ENCODE results near the gene SLC38A7. TPM values are rescaled to one million over a fixed set of nuclear protein-coding genes. Genes with fewer than 3 reads are reported as not detected.
"Not testable (repeated sequence)": the region's sequence is repeated elsewhere in the genome, so short reads cannot be mapped to it uniquely, and the experiment has no call there.

Gene SLC38A7
- total RNA-seq, 1 donor from 2014 or later = 18.7 TPM

- intact Hi-C loops (cut with DNase I) = no loop called here
- Histone ChIP-seq H3K27ac (no peak overlapping the region), H3K4me3 (no peak overlapping the region), H3K9me3 (no peaks in the 10 kb centered on the region), H3K36me3 (no peaks in the 10 kb centered on the region), H3K27me3 (no peaks in the 10 kb centered on the region), H3K4me1 (no peaks in the 10 kb centered on the region)
- no peak for TF ChIP-seq CTCF (IDR thresholded peaks at IDR 0.05)
- TF ChIP-seq POLR2AphosphoS5 (IDR thresholded peaks at IDR 0.05; ENCODE audit: insufficient read depth in 1 of 2, low read depth in 1 of 2) = no peak
- TF ChIP-seq POLR2A (IDR thresholded peaks at IDR 0.05) = no peak
- DNase-seq (ENCODE audit: extremely low spot score in 2 of 2) = no peak
Observed at GRCh38 chr16:58644108-58644507, 40.5 kb downstream of the SLC38A7 start.

DNA sequence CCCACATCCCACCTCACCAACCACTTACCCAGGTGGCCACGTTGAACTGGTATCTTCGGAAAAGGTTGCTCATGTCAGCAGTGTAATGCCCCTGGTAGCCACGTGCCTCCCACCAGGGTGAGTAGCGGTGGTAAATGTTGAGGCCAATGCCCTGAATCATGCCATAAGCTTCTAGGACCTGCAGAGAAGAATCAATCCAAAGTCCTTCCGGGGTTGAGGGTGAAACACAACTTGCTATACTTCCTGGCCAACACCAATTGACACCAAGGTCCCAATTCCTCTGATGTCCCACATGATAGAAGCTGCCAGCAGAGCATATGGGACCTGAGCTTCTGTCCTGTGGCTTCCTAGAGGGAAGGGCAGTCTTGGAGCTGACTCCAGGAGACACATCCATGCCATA, 43.6 kb downstream of the SLC38A7 start:
- Histone ChIP-seq H3K9me3 (no peaks in the 10 kb centered on the region), H3K36me3 (no peaks in the 10 kb centered on the region), H3K4me3 (no peak overlapping the region), H3K27ac (no peak overlapping the region), H3K27me3 (no peaks in the 10 kb centered on the region), H3K4me1 (peaks cover 6% of the 10 kb centered on the region)
- no peak for TF ChIP-seq POLR2AphosphoS5 (IDR thresholded peaks at IDR 0.05; ENCODE audit: insufficient read depth in 1 of 2, low read depth in 1 of 2)
- TF ChIP-seq POLR2A (IDR thresholded peaks at IDR 0.05) = no peak
- no peak for TF ChIP-seq CTCF (IDR thresholded peaks at IDR 0.05)
- intact Hi-C loops (cut with DNase I) = no loop called here
- DNase-seq (ENCODE audit: extremely low spot score in 2 of 2) = no peak

DNA sequence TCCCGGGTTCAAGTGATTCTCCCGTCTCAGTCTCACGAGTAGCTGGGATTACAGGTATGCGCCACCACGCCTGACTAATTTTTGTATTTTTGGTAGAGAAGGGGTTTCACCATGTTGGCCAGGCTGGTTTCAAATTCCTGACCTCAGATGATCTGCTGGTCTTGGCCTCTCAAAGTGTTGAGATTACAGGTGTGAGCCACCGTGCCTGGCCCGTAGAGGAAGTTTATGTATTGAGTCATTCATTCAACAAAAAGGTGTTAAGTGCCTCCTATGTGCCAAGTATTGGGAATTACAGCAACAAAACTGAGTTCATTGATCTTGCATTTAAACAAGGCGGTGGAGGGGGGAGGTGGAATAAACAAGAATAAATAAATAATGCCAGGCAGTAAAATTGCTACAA, 44.7 kb downstream of the SLC38A7 start:
- Histone ChIP-seq H3K9me3 (no peaks in the 10 kb centered on the region), H3K4me1 (peaks cover 6% of the 10 kb centered on the region), H3K27me3 (no peaks in the 10 kb centered on the region), H3K4me3 (no peak overlapping the region), H3K27ac (no peak overlapping the region), H3K36me3 (no peaks in the 10 kb centered on the region)
- intact Hi-C loops (cut with DNase I) = loop anchor here (10.0 kb wide), 1 partner anchor 125 kb away; the partner anchor contains the start of gene SETD6
- TF ChIP-seq POLR2AphosphoS5 (IDR thresholded peaks at IDR 0.05; ENCODE audit: insufficient read depth in 1 of 2, low read depth in 1 of 2) (no peak), CTCF (IDR thresholded peaks at IDR 0.05) (no peak), POLR2A (IDR thresholded peaks at IDR 0.05) (no peak)
- no peak for DNase-seq (ENCODE audit: extremely low spot score in 2 of 2)

DNA sequence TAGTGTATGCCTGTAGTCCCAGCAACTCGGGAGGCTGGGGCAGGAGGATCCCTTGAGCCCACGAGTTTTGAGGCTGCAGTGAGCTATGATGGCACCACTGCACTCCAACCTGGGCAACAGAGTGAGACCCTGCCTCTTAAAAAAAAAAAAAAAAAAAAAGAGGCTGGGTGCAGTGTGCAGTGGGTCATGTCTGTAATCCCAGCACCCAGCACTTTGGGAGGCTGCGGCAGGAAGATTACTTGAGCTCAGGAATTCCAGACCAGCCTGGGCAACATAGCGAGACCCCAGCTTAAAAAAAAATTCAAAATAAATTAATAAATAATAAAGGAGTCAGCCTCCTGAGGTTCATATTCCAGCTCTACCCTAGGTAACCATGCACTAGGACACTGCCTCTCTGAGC, 45.3 kb downstream of the SLC38A7 start:
- Histone ChIP-seq H3K27me3 (no peaks in the 10 kb centered on the region), H3K4me1 (peaks cover 6% of the 10 kb centered on the region), H3K27ac (no peak overlapping the region), H3K4me3 (no peak overlapping the region), H3K36me3 (no peaks in the 10 kb centered on the region), H3K9me3 (no peaks in the 10 kb centered on the region)
- intact Hi-C loops (cut with DNase I) = loop anchor here (10.0 kb wide), 1 partner anchor 124 kb away; the partner anchor contains the start of gene SETD6
- TF ChIP-seq POLR2A (IDR thresholded peaks at IDR 0.05) (no peak), POLR2AphosphoS5 (IDR thresholded peaks at IDR 0.05; ENCODE audit: insufficient read depth in 1 of 2, low read depth in 1 of 2) (no peak), CTCF (IDR thresholded peaks at IDR 0.05) (no peak)
- DNase-seq (ENCODE audit: extremely low spot score in 2 of 2) = no peak

DNA sequence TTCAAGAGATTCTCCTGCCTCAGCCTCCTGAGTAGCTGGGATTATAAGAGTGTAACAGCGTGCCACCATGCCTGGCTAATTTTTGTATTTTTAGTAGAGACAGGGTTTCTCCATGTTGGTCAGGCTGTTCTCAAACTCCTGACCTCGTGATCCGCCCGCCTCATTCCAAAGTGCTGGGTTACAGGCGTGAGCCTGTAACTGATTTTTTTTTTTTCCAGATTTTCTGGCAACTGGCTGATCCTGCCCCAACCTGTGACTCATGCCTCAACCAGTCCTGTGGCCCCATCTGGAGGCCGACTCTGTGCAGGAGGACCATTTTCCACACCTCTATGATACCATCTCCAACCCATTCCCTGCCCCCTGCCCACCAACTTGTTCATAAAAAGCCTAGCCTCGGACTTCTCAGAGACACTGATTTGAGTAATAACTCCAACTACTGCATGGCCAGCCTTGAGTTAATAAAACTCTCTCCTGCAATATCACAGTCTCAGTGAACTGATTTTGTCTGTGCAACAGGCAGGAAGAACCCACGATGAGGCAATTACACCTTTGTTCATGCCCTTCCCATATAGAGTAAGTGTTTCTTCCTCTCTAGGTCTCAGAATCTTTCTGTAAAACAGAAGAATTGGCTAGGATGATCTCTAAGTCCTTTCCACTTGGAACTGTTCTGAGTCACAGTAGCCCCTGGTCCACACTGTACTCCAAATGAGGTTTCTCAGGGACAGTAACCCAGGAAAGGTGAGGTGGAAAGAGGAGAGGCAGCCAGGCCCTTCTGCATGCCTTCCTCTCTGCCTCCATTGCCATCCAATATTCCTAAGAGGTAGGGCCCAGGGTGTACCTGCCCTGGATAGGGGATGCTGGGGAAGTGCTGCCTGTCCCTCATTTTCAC, 46.2 kb downstream of the SLC38A7 start:
- Histone ChIP-seq H3K27me3 (no peaks in the 10 kb centered on the region), H3K36me3 (no peaks in the 10 kb centered on the region), H3K4me3 (no peak overlapping the region), H3K4me1 (peaks cover 6% of the 10 kb centered on the region), H3K27ac (no peak overlapping the region), H3K9me3 (no peaks in the 10 kb centered on the region)
- no peak for DNase-seq (ENCODE audit: extremely low spot score in 2 of 2)
- TF ChIP-seq POLR2A (IDR thresholded peaks at IDR 0.05) (no peak), CTCF (IDR thresholded peaks at IDR 0.05) (no peak), POLR2AphosphoS5 (IDR thresholded peaks at IDR 0.05; ENCODE audit: insufficient read depth in 1 of 2, low read depth in 1 of 2) (peak; percentile 15 to 31)
- intact Hi-C loops (cut with DNase I) = loop anchor here (10.0 kb wide), 1 partner anchor 124 kb away; the partner anchor contains the start of gene SETD6

GRCh38 chr16:58637021-58637420, 47.5 kb downstream of the SLC38A7 start:
- not testable (repeated sequence) for H3K27me3 ChIP-seq; H3K4me3 ChIP-seq; H3K27ac ChIP-seq; H3K4me1 ChIP-seq; H3K36me3 ChIP-seq; H3K9me3 ChIP-seq; DNase-seq (ENCODE audit: extremely low spot score in 2 of 2)
- intact Hi-C loops (cut with DNase I) = loop anchor here (10.0 kb wide), 1 partner anchor 122 kb away; the partner anchor contains the start of gene SETD6
